Stimulated activated memory B cell treated with anti-CD40 and anti-IgM and Interleukin-4, amounts not matched to agents 10 μg/mL and 1 μg/mL and 100 μg/mL, for 72 hours (primary cell): ENCODE measurements around the gene AKAP9.
A peak's percentile ranks its signal among the peaks of the same experiment; 100 is the strongest.
"Not testable (repeated sequence)": the region's sequence is repeated elsewhere in the genome, so short reads cannot be mapped to it uniquely, and the experiment has no call there.

Experiments used
- ATAC-seq: fragments of 150-1000 bp; cut with Tn5 transposase; 2 replicates; pipeline ENCODE4 v1.10.0; 2021
- H3K27ac Mint-ChIP-seq: one replicate; pipeline ENCODE4 v1.8.0; 2022; ENCODE audit warnings: mild to moderate bottlenecking, mixed read lengths
- H3K27me3 Mint-ChIP-seq: one replicate; pipeline ENCODE4 v1.8.0; 2022; ENCODE audit warnings: mixed read lengths
- H3K36me3 Mint-ChIP-seq: one replicate; pipeline ENCODE4 v1.8.0; 2022; ENCODE audit warnings: mixed read lengths
- H3K4me1 Mint-ChIP-seq: one replicate; pipeline ENCODE4 v1.8.0; 2022; ENCODE audit warnings: mixed read lengths
- H3K4me3 Mint-ChIP-seq: one replicate; pipeline ENCODE4 v1.8.0; 2022; ENCODE audit warnings: mild to moderate bottlenecking, moderate library complexity, mixed read lengths
- H3K9me3 Mint-ChIP-seq: one replicate; pipeline ENCODE4 v1.8.0; 2022; ENCODE audit warnings: mixed read lengths

The AKAP9 gene

DNA sequence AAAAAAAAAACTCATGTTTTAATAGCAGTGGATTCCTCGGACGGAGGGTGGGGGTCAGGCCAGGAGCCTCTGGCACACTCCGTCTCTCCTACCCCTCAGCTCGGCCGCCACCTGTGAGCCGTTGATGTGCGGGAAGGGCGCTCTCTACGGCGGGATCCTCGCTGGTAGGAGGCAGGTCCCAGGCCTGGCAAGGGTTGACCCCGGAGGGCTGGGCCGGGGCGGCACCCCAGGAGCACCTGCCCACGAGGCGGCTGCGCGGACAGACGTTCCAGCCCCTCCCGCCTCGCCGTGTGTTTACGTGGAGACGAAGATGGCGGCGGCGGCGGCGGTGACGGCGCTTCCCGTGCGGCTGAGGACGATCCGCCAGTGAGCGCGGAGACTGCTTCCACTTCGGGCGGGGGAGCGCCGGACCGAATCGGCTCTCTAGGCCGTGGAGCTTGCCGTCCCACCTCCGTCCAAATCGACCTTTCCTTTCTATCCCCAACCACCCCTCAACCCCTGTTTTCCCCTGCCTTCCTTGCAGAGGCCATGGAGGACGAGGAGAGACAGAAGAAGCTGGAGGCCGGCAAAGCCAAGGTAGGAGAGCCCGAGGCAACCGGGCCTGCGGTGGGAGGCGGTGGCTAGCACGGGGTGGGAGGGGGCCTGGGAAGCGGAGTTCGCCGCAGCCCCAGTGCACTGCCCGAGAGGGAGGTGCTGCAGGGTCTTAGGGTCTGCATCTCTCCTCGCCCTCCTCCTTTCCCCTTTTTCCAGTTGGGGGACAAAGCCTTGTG lies at the start of gene AKAP9:
AKAP9 (plus strand) TSS at position 291 of the 770 bp plus-strand sequence; CDS start at position 529, 238 bp downstream.
- Mint-ChIP-seq H3K27me3 (no peaks in the 10 kb centered on the region), H3K36me3 (peaks cover 6% of the 10 kb centered on the region), H3K27ac (peak within 1 kb of the TSS; percentile 94), H3K4me1 (peaks cover 41% of the 10 kb centered on the region), H3K9me3 (no peaks in the 10 kb centered on the region), H3K4me3 (peak within 1 kb of the TSS; percentile 98)
- ATAC-seq, result peak; percentile 99

DNA sequence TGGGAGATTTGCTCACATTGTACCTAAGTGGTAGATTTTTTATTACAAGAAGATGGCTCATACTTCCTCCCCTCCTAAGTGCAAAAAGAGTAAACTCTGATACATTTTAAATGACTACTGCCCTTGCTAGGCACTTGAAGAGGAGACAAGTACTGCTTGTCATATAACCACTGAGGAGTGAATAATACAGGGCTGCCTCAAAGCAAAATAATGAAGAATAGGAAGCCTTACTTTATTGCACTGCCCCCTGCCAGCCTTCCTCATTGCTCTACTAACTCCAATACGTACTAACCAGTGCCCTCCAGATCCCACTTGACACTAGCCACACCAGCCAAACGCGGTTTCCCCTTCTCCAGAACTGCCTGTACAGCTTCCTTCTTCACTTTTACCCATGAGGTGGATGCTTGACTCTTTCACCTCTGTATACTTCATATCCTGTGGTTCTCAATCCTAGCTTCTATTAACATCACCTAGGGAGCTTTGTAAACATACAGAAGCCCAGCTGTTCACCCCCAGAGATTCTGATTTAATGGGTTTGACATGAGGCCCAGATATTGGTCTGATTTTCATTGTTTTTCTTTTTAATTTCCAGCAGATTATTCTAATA lies 48.5 kb upstream of the AKAP9 start:
- H3K9me3 Mint-ChIP-seq, result peaks cover under 1% of the 10 kb centered on the region
- H3K27me3 Mint-ChIP-seq, result peaks cover 18% of the 10 kb centered on the region
- H3K36me3 Mint-ChIP-seq, result peaks cover 2% of the 10 kb centered on the region

GRCh38 chr7:91892821-91893340 lies 47.8 kb upstream of the AKAP9 start:
- Mint-ChIP-seq H3K27ac (no peak overlapping the region), H3K36me3 (no peaks in the 10 kb centered on the region), H3K9me3 (no peaks in the 10 kb centered on the region), H3K4me1 (no peaks in the 10 kb centered on the region), H3K4me3 (no peak overlapping the region), H3K27me3 (peaks cover 18% of the 10 kb centered on the region)
- ATAC-seq, result no peak

More for the DNA sequence above, 48.5 kb upstream of the AKAP9 start:
- ATAC-seq, result no peak
- H3K4me3 Mint-ChIP-seq, result no peak overlapping the region
- no peak overlapping the region for H3K27ac Mint-ChIP-seq
- no peaks in the 10 kb centered on the region for H3K4me1 Mint-ChIP-seq

- not testable (repeated sequence) for H3K4me1 Mint-ChIP-seq, H3K4me3 Mint-ChIP-seq, H3K9me3 Mint-ChIP-seq, ATAC-seq, H3K36me3 Mint-ChIP-seq, H3K27ac Mint-ChIP-seq
- peaks cover 18% of the 10 kb centered on the region for H3K27me3 Mint-ChIP-seq
These were observed 47.0 kb upstream of the AKAP9 start for GRCh38 chr7:91893699-91894098.

- H3K4me1 Mint-ChIP-seq, result no peaks in the 10 kb centered on the region
- H3K27ac Mint-ChIP-seq, result no peak overlapping the region
- no peak for ATAC-seq
- no peak overlapping the region for H3K4me3 Mint-ChIP-seq
- H3K27me3 Mint-ChIP-seq, result peaks cover 18% of the 10 kb centered on the region
- no peaks in the 10 kb centered on the region for H3K36me3 Mint-ChIP-seq
- H3K9me3 Mint-ChIP-seq, result no peaks in the 10 kb centered on the region
These were observed 45.7 kb upstream of the AKAP9 start for GRCh38 chr7:91894781-91895480.

DNA sequence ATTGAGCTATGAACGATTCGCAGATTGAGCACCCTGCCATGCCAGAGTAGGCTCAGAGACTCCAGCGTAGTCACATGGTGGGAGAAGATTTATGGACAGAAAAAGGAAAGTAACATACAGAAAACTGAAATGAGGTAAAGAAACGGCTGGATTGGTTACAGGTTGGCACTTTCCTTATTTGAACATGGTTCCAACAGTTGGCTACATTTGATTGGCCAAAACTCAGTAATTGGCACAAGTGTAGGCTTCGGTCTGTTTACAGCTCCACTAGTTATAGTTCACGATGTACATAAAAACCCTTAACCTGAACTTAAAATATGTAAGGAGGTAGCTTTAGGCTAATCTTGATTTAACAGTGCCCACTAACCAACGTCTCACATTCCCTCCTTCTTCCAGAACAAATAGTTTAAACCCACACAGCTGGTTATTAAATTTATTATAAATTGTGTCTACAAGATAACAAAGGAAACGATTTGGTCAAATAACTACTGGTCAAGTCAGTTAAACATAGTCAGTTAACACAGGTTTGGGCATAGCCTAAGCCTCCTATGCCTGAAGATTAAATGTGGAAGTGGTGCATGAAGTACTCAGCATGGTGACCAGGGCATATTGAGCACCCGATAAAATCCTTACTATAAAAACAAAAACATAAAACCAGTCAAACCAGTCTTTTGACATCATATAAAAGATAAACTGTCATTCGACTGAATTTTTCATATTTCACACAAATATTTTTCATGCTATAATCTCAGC lies 42.2 kb upstream of the AKAP9 start:
- Mint-ChIP-seq H3K27me3 (peaks cover 14% of the 10 kb centered on the region), H3K27ac (no peak overlapping the region), H3K36me3 (no peaks in the 10 kb centered on the region), H3K4me3 (no peak overlapping the region), H3K9me3 (no peaks in the 10 kb centered on the region), H3K4me1 (no peaks in the 10 kb centered on the region)
- ATAC-seq, result no peak

DNA sequence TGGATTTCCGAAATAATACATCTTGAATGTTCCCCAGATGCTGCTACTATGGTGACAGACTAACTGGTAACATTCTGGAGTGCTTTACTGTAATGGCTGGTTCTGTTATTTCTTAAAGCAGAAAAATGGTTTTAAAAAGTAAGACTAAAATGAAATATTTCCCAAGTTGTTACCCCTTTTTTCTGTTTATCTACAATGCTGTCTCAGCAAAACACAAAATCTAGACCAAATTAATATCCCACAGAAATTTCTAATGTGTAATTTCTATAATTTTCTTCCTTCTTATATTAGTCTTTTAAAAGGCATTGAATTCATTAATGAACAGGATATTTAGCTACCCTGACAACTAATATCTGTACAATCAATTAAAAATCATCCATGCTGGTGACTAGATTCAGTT lies 41.1 kb upstream of the AKAP9 start:
- no peaks in the 10 kb centered on the region for H3K4me1 Mint-ChIP-seq

DNA sequence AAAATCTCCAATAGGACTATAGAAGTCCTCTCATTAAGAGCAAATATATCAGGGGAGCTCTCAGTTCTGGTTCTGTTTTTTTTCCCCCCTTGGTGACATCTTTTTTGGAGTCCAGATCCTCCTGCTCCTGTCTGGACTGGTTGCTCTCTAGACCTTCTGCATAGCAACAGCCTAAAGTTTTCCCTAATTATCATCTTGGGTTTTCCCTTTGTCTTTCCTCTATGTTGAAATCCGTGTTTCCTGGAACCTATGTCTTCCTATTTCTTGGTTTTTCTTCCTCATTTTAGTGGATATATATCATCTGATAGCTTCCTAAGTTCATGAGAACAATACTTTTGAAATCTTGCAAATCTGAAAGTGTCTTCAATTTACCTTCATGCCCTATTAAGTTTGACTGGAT lies 30.5 kb upstream of the AKAP9 start:
- Mint-ChIP-seq H3K36me3 (no peaks in the 10 kb centered on the region), H3K9me3 (no peaks in the 10 kb centered on the region), H3K4me1 (no peaks in the 10 kb centered on the region), H3K27me3 (no peaks in the 10 kb centered on the region), H3K27ac (no peak overlapping the region), H3K4me3 (no peak overlapping the region)
- no peak for ATAC-seq

More for the DNA sequence above, 41.1 kb upstream of the AKAP9 start:
- no peak for ATAC-seq
- no peaks in the 10 kb centered on the region for H3K9me3 Mint-ChIP-seq
- H3K27ac Mint-ChIP-seq, result no peak overlapping the region
- H3K4me3 Mint-ChIP-seq, result no peak overlapping the region
- no peaks in the 10 kb centered on the region for H3K36me3 Mint-ChIP-seq
- peaks cover 9% of the 10 kb centered on the region for H3K27me3 Mint-ChIP-seq

DNA sequence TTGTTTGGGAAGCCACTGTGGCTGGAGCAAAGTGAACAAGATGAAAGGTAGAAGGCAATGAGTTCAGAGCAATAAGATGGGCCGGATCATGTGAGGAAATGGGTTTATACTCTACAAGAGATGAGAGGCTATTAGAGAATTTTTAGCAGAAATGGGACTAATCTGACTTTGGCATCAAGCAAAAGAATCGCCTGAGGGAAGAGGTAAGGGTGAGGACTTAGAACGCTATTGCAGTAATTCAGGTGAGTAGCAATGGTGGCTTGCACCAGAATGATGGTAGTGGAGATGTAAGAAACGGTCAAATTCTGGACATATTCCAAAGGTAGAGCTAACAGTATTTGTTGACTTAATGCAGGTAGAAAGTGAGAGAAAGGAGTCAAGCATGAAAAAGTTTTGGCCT lies 29.5 kb upstream of the AKAP9 start:
- ATAC-seq, result no peak
- no peak overlapping the region for H3K27ac Mint-ChIP-seq
- no peaks in the 10 kb centered on the region for H3K9me3 Mint-ChIP-seq
- H3K36me3 Mint-ChIP-seq, result no peaks in the 10 kb centered on the region
- no peaks in the 10 kb centered on the region for H3K4me1 Mint-ChIP-seq
- H3K4me3 Mint-ChIP-seq, result no peak overlapping the region
- no peaks in the 10 kb centered on the region for H3K27me3 Mint-ChIP-seq

GRCh38 chr7:91912494-91912893 lies 28.2 kb upstream of the AKAP9 start:
- no peak overlapping the region for H3K27ac Mint-ChIP-seq
- no peak overlapping the region for H3K4me3 Mint-ChIP-seq
- no peaks in the 10 kb centered on the region for H3K9me3 Mint-ChIP-seq
- no peak for ATAC-seq
- no peaks in the 10 kb centered on the region for H3K4me1 Mint-ChIP-seq
- H3K27me3 Mint-ChIP-seq, result no peaks in the 10 kb centered on the region
- no peaks in the 10 kb centered on the region for H3K36me3 Mint-ChIP-seq

- no peak for ATAC-seq
- no peak overlapping the region for H3K27ac Mint-ChIP-seq
- H3K9me3 Mint-ChIP-seq, result no peaks in the 10 kb centered on the region
- no peaks in the 10 kb centered on the region for H3K36me3 Mint-ChIP-seq
- no peaks in the 10 kb centered on the region for H3K4me1 Mint-ChIP-seq
- no peak overlapping the region for H3K4me3 Mint-ChIP-seq
- H3K27me3 Mint-ChIP-seq, result no peaks in the 10 kb centered on the region
These were observed 27.1 kb upstream of the AKAP9 start for GRCh38 chr7:91913612-91914011.

DNA sequence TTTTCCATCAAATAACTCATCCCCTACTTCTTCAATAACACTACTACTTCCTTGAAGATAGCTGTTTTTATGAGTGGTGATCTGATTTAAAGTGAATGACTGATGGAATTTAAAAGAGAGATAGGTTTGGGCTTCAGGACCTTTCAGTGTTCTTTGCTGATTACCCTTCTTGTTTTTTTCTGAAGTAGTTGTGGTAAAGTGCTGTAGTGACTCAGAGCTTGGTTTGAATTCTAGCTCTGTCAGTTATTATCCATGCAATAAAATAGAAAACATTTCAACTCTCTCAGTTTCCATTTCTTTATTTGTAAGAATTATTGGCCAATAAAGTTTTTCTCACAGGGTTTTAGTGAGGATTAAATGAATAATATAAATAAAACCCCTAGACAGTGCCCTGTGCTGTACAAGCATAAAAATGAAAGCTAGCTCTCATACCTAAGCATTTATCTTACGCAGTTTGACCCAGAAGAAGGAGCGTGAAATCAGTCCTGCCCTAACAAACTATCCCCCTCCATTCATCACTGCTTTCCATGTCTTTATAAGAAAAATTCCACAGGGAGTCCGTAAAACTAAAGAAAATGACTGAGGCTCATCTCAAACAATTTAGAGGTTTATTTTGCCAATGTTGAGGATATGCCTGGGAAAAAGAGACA lies 25.1 kb upstream of the AKAP9 start:
- H3K4me1 Mint-ChIP-seq, result no peaks in the 10 kb centered on the region
- H3K27me3 Mint-ChIP-seq, result peaks cover 11% of the 10 kb centered on the region
- no peaks in the 10 kb centered on the region for H3K9me3 Mint-ChIP-seq
- no peak overlapping the region for H3K27ac Mint-ChIP-seq
- no peak for ATAC-seq
- no peaks in the 10 kb centered on the region for H3K36me3 Mint-ChIP-seq
- H3K4me3 Mint-ChIP-seq, result no peak overlapping the region

DNA sequence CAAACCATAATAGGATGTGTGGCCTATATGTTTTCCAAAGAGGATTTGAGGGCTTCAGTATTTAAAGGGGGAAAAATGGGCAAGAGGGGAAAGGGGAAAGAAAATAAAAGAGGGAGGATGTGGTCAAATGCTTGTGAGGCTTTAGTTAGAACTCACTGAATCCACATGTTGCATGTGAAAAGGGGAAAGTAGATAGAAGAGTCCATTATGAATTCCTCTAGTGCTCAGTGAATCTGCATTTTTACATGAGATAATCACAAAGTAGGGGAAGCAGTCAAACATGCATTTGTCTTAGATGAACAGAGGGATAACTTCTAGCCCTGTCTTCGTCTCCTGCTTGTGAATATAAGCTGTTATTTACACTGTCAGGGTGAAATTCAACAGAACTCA lies 24.6 kb upstream of the AKAP9 start:
- Mint-ChIP-seq H3K36me3 (no peaks in the 10 kb centered on the region), H3K27me3 (peaks cover 15% of the 10 kb centered on the region), H3K4me3 (no peak overlapping the region), H3K9me3 (no peaks in the 10 kb centered on the region), H3K4me1 (no peaks in the 10 kb centered on the region), H3K27ac (no peak overlapping the region)
- ATAC-seq, result no peak

DNA sequence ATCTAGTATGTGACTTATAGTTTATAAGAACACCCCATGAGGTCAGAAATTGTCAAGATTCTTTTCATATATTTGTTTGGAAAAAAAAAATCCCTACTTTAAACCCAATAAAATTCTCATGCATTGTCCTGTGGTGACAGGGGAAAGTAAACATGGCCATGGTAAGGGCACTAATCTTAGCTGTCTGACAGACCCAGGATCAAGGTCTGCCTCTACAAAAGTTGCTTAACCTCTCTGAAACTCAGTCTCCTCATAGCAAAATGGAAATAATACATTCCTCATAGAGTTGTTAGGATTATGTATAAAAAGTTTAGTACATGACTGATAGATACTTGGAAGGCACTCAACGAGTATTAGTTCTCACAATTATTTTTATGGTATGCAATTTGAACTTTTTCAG lies 22.3 kb upstream of the AKAP9 start:
- Mint-ChIP-seq H3K4me1 (no peaks in the 10 kb centered on the region), H3K27me3 (peaks cover 15% of the 10 kb centered on the region), H3K27ac (no peak overlapping the region), H3K4me3 (no peak overlapping the region), H3K36me3 (no peaks in the 10 kb centered on the region), H3K9me3 (no peaks in the 10 kb centered on the region)
- no peak for ATAC-seq

DNA sequence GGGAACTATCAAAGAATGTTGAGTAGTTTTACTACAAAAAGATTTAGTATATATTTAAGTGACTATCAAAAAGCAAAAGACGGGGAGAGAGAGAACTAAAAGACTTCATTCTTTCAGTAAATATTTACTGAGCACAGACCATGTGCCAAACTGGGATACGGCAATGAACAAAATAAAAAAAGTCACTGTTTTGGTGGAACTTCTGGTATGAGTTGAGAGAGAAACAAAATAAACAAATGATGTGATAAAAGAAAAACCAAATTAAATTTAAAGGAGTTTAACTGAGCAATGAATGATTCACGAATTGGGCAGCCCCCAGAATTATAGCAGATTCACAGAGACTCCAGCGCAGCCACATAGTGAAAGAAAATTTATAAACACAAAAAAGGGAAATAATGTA lies 17.8 kb upstream of the AKAP9 start:
- H3K27ac Mint-ChIP-seq, result no peak overlapping the region
- no peak overlapping the region for H3K4me3 Mint-ChIP-seq
- H3K27me3 Mint-ChIP-seq, result peaks cover 49% of the 10 kb centered on the region
- H3K36me3 Mint-ChIP-seq, result no peaks in the 10 kb centered on the region
- no peaks in the 10 kb centered on the region for H3K4me1 Mint-ChIP-seq
- ATAC-seq, result no peak
- no peaks in the 10 kb centered on the region for H3K9me3 Mint-ChIP-seq
